ENCODE data around the gene SSR4.
"Not testable (repeated sequence)": the region's sequence is repeated elsewhere in the genome, so short reads cannot be mapped to it uniquely, and the experiment has no call there.

SSR4 gene

DNA sequence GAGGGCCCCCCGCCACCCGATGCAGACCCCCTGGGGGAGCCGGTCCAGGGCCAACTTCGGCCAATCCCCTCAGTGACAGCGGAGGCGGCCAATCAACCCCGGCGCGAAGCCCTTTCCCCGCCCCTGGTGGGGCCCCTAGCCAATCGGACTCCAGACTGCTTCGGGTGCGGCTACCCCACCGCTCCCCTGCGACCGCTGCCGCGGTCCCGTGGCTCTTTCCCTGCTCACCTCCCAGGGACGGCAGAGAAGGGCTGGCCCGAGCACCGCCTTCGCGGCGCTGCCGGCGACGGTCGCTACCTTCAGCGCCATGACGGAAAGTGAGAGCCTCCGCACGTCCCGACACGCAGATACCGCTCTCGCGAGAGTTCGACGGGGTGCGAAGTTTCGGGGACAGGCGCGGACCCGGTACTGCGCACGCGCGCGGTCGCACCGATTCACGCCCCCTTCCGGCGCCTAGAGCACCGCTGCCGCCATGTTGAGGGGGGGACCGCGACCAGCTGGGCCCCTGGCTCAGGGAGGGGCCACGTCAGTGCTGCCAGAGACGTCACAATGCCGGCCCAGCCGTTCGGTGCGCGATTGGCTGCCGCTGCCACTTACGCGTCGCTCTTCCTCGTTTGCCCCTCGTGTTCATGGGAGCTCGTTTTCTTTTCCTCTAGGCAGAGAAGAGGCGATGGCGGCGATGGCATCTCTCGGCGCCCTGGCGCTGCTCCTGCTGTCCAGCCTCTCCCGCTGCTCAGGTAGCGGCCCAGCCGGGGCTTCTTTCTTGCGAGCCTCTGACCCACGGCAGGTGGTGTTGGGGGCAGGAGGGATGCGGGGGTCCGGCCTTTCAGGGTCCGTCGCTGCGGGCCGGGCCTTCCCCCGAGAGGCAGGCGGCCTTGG lies at the start of gene SSR4, which contains the start of gene IDH3G:
Gene SSR4 (plus strand): TSS at position 651 of the 879 bp plus-strand sequence. CDS start 20 bp downstream, at position 671.
Gene IDH3G (minus strand): TSS at position 358 of the 879 bp plus-strand sequence. CDS start 49 bp downstream, at position 309.
- DNase-seq, result peak; percentile 15 to 94 (median 84)

DNA sequence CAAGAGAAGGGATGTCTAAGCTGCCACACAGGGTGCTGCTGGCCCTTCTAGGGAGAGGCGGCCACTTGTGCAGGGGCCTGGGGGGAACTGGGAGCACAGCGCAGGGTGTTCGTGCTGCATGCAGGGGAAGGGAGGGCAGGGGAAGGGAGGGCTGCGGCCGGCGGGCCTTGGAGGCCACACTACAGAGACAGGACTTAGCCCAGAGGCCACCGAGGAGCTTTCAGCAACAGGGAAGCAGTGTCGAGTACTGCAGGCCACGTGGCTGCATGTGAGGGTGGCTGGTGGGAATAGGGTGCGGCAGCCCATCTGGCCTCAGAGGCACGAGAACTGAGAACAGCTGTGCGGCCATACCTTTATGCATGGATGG lies 49.4 kb upstream of the SSR4 start:
- DNase-seq, result not testable (repeated sequence)

DNA sequence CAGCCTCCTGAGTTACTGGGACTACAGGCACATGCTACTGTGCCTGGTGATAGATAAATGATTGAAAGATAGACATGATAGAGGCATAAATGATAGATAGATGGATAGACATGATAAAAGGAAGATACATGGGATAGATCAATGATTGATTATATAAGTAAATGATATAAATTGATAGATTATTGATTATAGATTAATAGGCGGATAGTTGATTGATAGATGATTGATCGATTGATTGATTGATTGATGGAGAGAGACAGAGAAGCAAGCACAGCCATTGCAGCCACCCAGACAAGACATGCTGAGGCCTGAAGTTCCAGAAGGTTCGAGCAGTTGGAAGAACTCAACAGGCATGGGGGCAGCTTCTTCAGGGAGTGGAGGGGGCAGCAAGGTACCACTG lies 48.1 kb upstream of the SSR4 start:
- DNase-seq, result no peak

DNA sequence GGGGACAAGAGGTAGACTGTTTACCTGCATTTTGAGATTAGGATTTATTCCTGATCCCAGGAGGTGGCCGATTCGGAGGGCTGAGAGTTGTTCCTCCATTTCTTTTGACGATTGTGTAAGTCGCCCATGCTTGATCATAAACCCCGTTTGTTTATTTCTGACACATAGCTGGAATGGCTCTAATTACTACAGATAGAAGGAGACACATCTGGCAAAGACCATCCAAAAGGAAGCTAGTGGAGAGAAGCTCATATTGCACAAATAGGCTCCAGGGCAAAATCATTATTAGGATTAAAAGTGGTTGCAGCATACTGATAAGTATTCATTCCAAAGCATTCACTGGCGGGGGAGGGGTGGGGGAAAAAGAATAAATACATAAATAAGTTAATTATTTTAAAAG lies 47.5 kb upstream of the SSR4 start:
- not testable (repeated sequence) for DNase-seq

DNA sequence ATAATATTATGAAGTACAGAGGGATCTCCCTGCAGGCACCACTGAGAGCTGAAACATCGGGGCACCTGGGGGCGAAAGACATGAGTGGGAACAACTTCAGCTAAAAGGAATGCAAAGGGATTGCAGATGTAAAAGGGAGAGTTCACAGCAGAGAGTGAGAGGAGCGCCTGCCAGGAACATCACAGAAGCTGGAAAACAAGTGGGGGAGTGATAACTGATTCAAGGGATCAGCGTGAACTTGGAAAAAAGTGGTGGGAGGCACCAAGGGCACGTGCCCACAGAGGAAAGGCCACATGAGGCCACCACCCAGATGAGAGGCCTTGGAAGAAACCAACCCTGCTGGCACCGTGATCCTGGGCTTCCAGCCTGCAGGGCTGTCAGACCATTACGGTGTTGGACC lies 45.5 kb upstream of the SSR4 start:
- not testable (repeated sequence) for DNase-seq

DNA sequence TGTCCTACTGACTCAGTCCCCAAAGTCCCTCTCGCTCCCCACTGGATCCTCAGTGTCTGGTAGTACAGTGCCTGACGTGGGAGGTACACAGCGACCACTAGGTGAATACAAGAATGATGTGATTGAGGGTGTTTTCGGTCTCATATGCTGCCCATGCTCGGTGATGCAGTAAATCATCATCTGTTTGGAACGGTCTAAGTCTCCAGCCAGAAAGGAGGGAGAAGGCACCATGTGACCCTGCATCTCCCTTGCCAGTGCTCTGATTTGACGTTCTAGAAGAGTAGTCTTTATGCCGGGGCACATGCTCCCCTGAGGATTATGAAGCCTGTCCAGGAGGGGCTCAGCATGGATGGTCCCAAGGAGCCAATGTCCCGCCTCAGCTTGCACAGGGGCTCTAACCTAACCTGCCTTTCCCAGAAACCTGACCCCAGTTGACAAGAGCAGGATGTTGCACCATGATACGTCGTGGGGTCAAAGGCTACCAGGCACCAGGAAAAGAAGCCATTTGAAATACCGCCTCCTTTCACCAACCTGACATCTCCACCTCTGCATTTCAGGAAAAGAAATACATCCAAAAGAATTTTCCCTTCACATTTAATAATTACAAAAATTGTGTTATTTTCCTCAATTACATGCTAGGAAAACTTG lies 44.2 kb upstream of the SSR4 start:
- no peak for DNase-seq

DNA sequence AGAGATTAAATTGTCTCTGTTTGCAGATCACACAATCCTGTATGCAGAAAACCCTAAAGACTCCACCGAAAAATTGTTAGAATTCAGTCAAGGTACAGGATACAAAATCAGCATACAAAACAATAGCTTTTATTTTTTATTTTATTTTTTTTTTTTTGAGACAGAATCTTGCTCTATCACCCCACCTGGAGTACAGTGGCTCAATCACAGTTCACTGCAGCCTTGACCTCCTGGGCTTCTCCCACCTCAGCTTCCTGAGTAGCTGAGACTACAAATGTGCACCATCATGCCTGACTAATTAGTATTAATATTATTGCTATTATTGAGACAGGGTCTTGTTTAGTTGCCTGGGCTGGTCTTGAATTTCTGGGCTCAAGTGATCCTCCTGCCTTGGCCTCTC lies 39.3 kb upstream of the SSR4 start:
- no peak for DNase-seq

DNA sequence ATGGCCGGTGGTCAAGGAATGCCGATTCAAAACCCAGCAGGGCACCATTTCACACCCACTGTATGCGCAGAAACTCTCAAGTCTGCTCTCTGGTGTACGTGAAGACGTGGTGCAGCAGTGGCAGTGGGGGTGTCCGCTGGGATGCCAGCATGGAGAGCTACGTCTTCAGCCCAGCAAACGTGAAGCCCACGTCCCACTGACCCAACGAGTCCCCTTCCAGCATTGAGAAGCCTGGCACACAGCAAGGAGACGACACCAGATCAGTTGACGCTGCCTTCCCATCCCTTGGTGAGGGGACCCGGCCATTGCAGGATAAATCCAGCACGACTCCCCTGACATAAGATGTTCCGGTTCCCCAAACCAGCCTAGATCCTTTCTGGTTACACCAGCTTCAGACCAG lies 32.6 kb upstream of the SSR4 start:
- DNase-seq, result no peak

DNA sequence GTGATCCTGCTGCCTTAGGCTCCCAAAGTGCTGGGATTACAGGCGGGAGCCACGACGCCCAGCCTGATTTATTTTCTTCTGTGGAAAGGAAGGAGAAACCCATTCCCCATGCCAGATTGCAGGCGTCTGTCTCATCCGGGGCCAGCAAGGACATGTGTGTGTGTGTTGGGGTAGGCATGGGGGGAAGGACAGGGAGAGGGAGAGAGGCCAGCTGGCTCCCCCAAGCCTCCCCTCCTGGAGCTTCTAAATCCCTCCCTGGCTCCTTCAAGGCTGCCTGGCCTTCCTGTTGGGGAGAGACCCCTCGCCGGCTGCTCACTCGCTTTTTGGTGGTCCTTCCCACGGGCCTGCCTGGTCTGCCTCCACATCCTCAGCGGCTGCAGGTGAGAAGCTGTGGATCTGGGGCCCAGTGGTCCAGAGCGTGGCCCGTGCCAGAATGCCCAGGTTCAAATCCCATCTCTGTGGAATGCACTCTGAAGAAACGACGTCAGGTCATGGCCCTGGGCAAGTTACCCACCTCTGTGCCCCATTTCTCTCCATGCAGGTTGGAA lies 31.8 kb upstream of the SSR4 start:
- DNase-seq, result no peak

DNA sequence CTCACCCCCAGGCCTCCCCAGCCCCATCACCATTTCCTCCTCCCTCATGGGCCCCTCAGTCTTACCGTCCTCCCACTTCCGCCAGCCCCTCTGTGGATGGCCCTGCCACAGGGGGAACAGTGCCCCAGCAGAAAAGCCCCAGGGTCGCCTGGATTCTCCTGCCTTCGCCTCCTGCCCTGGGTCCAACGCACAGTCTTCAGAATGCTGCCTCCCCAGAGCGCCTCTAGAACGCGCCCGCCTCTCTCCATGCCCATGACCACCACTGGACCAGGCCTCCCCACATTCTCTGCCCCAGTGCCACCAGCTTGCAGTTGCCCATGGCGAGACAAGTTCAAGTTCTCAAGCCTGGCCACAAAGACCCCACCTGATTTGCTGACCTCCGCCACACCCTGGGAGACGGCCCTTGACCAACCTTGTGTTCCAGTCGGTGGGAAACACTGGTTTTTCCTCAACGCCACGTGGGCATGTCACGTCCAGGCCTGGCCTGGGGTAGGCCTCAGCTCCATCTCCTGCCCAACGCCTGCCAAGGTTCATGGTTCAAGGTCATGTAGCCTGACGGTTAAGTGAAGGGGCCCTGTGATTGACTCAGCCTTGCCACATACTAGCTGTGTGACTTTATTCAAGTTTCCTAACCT lies 31.1 kb upstream of the SSR4 start:
- DNase-seq, result no peak

DNA sequence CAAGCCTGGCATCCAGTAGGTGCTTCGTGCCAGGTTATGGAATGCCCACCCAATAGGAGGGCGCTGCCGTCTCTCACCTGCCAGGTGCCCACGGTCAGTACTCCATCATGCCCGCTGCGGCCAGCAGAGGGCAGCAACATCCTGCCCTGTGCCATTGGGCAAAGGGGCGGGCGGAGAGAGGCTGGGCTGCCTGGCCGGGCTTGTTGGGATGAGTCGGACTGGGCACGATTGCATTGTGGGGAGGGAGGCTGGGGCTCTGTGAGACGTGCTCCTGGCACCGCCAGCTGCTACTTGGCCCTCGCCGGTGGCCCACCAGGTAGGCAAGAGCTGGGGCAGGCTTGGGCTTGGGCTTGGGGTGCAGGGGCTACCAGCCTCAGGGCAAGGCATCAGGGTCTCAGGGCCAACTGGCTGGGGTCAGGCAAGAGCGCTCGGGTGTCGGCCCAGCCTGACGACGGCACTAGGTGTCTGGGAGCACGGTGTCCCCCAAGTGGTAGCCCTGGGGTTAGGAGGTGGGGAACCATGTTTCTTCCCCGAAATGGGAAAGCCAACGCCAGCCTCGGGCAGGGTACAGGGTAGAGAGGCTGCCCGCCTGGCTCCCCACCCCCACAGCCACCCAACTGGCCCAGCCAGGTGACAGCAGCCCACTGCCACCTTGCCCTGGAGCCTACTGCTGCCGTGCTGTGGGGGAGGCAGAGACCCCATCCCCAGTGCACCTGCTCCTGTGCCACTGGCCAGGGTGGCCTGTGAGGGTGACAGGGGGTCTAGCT lies 30.3 kb upstream of the SSR4 start, which contains the start of gene PLXNB3:
Gene PLXNB3 (plus strand): TSS at position 261 of the 767 bp plus-strand sequence. CDS start 1,287 bp downstream, outside the sequence.
- peak in 55 of 56 donors; percentile 13 to 94 (median 72) for DNase-seq

DNA sequence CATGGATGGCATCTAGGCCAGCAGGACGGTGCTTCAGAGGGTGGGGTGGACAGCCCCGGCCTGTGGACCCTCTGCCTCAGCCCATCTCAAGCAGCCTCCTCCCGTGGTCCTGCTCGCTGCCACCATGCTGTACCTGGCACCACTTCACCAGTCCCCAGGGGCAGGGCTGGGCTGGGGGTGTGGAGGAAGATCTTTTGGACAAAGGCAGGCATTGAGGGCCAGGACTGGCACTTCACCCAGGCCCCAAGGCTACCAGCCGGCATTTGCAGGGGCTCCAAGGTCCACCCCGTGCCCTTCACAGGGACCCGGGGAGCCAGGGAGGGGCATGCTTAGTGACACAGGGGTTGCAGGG lies 29.7 kb upstream of the SSR4 start:
- DNase-seq, result peak in 5 of 56 donors; percentile 63 to 96 (median 86)

DNA sequence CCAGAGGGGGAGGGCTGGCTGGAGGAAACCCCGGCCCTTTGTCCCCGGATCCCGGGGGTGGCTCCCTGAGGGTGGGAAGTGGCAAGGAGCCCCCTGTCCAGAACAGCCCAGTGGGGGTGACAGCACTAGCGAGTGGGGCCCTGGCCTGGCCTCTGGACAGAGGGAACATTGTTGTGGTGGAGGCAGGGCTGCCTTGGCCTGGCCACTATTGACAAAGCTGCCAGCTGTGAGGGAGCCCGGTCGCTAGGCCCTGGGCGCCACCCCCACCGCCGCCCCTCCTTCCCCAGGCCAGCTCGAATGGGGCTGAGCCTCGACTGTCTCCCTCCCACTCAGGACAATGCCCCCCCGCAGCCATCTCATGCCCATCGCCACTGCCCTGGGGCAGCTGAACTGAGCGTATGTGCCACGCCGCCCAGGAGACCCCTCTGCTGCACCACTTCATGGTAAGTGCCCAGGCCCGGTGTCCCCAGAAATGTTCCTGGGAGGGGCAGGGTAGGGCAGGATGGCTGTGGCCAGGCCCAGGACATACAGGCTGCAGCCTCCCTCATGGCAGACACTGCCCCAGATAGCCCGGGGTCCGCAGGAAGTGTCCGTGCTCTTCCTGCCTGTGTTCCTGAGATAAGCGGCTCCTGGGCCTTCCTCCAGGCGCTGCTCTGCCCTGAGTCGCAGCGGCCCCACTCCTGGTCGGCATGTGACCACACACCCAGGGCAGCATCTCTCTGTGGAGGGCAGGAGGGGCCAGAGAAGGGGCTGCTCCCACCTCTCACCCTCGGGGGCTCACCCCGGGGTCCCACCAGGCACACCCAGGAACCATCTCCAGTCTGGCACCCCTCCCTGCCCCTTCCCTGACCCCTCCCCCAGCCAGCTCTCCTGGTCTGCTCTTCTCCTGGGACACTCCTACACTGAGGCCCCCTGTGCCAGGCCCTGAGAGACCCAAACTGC lies 29.1 kb upstream of the SSR4 start:
- peak in 55 of 56 donors; percentile 25 to 97 (median 86) for DNase-seq

DNA sequence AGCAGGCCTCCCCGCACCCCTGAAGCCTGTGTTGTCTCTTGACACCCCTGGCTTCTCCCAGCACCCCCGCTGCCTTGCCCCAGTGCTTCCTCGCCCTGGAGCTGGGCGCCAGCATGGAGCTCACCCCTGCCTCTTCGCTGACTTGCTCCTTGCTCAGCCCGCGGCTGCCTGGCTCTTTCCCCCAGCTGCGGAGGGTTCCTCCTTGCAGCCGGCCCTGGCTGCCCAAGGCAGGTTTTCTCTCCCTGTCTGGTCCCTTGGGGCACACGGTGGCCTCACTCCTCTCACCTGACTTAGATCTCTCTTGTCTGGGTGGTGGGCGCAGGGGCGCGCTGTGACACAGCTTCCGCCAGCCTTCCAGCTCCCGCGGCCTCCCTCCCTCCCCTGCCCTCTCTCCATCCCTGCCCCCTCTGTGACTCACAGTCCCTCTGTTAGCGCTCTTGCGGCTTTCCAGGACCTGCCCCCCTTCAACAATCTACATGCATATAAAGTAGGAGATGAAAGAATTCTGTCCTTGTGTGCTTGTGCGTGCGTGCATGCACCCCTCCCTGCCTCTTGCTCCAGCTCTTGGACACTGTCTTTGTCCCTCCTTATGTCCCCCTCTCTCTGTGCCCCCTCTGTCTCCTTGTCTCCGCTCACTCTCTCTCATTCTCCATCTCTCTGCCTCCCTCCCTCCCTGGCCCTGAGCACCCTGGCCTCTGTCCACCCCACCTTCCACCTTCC lies 28.2 kb upstream of the SSR4 start:
- peak in 36 of 56 donors; percentile 9 to 71 (median 47) for DNase-seq

DNA sequence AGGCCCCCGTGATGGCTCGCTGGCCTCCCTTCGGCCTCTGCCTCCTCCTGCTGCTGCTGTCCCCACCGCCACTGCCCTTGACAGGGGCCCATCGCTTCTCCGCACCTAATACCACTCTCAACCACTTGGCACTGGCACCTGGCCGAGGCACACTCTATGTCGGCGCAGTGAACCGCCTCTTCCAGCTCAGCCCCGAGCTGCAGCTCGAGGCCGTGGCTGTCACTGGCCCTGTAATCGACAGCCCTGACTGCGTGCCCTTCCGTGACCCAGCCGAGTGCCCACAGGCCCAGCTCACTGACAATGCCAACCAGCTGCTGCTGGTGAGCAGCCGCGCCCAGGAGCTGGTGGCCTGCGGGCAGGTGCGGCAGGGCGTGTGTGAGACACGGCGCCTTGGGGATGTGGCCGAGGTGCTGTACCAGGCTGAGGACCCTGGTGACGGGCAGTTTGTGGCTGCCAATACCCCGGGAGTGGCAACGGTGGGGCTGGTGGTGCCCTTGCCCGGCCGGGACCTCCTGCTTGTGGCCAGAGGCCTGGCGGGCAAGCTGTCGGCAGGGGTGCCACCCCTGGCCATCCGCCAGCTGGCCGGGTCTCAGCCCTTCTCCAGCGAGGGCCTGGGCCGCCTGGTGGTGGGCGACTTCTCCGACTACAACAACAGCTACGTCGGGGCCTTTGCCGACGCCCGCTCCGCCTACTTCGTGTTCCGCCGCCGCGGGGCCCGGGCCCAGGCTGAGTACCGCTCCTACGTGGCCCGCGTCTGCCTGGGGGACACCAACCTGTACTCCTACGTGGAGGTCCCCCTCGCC lies 27.4 kb upstream of the SSR4 start:
- no peak for DNase-seq

DNA sequence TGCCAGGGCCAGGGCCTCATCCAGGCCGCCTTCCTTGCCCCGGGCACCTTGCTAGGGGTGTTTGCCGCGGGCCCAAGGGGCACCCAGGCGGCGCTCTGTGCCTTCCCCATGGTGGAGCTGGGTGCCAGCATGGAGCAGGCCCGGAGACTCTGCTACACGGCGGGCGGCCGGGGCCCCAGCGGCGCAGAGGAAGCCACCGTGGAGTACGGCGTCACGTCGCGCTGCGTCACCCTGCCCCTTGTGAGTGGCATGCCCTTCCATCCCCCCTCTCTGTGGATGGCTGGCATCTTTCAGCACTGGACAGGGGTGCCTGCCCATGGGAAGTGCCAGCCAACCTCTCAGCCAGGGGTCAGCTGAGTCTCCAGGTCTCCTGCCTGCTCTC lies 26.8 kb upstream of the SSR4 start:
- no peak for DNase-seq

DNA sequence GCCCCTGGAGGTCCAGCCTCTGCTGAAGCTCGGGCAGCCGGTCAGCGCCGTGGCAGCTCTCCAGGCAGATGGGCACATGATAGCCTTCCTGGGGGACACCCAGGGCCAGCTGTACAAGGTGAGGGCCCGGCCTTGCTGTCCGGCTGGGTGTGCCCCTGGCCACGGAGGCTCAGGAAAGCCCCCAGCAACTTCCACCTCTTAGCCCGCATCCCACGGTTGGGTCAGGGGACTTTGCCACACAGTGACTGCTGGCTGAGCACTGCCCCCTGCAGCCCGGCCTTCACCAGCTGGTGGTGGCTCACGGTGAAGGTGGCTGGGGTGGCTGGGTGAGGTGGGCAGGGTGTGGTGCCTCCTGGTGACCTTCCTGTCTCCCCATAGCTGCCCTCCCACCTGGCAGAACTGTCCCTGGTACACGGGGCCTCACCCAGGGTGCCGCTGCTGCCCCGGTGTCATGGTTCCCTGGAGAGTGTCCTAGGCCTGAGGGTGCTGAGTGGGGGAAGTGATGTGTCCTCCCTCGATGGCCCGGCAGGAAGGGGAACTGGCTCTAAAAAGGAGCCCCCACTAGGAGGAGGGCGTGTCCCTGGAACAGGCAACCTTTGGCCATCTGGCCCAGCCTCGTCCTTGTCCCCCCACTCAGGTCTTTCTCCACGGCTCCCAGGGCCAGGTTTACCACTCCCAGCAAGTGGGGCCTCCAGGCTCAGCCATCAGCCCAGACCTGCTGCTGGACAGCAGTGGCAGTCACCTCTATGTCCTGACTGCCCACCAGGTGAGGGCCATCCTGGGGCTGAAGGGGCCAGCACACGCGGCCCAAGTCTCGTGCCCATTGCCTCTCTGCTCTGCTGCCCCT lies 25.9 kb upstream of the SSR4 start:
- DNase-seq, result no peak
